H9 (cell line): ENCODE measurements around the gene PAFAH1B1. TPM values are rescaled to one million over a fixed set of nuclear protein-coding genes. Genes with fewer than 3 reads are reported as not detected.

Source experiments
- DNase-seq: peaks from one replicate; pipeline ENCODE4 v3.0.0-alpha.2; 2017
- H2AFZ ChIP-seq: one replicate; pipeline ENCODE4 v1.6.1; 2013; ENCODE audit warnings: mild to moderate bottlenecking, low read length, control low read depth, moderate library complexity
- H2AK5ac ChIP-seq: 2 replicates; pipeline ENCODE4 v1.6.1; 2013; ENCODE audit warnings: low read length, control low read depth, mixed read lengths; ENCODE audit not compliant: insufficient read length
- H2BK120ac ChIP-seq: one replicate; pipeline ENCODE4 v1.6.1; 2013; ENCODE audit warnings: low read depth, mild to moderate bottlenecking, low read length, control low read depth, inconsistent platforms; ENCODE audit not compliant: poor library complexity, severe bottlenecking
- H2BK12ac ChIP-seq: 2 replicates; pipeline ENCODE4 v1.6.1; 2013; ENCODE audit warnings: low read length, control low read depth, mixed read lengths, low read depth; ENCODE audit not compliant: insufficient read length
- H2BK15ac ChIP-seq: 2 replicates; pipeline ENCODE4 v1.6.1; 2013; ENCODE audit warnings: low read depth, low read length, control low read depth
- H2BK20ac ChIP-seq: one replicate; pipeline ENCODE4 v1.6.1; 2013; ENCODE audit warnings: low read depth, mild to moderate bottlenecking, low read length, control low read depth, inconsistent platforms; ENCODE audit not compliant: poor library complexity, severe bottlenecking
- H2BK5ac ChIP-seq: 2 replicates; pipeline ENCODE4 v1.6.1; 2013; ENCODE audit warnings: low read length, control low read depth, mixed read lengths; ENCODE audit not compliant: insufficient read length
- H3K14ac ChIP-seq: 2 replicates; pipeline ENCODE4 v1.6.1; 2013; ENCODE audit warnings: low read length, control low read depth; ENCODE audit not compliant: insufficient read depth
- H3K18ac ChIP-seq: 2 replicates; pipeline ENCODE4 v1.6.1; 2013; ENCODE audit warnings: low read depth, mild to moderate bottlenecking, mixed read lengths, low read length, control low read depth; ENCODE audit not compliant: insufficient read length
- H3K23ac ChIP-seq: 2 replicates; pipeline ENCODE4 v1.6.1; 2013; ENCODE audit warnings: low read length, control low read depth, mixed read lengths, low read depth; ENCODE audit not compliant: insufficient read length
- H3K23me2 ChIP-seq: 2 replicates; pipeline ENCODE4 v1.6.1; 2013; ENCODE audit warnings: low read depth, mild to moderate bottlenecking, mixed read lengths, low read length, control low read depth; ENCODE audit not compliant: insufficient read length, poor library complexity, severe bottlenecking
- H3K27ac ChIP-seq: 2 replicates; pipeline ENCODE4 v1.5.1; 2013; ENCODE audit warnings: low read length, control low read depth, mixed read lengths, low read depth; ENCODE audit not compliant: insufficient read length
- H3K27me3 ChIP-seq: 2 replicates; pipeline ENCODE4 v1.6.1; 2013; ENCODE audit warnings: low read length, control low read depth, inconsistent platforms; ENCODE audit not compliant: insufficient read depth
- H3K4ac ChIP-seq: 2 replicates; pipeline ENCODE4 v1.6.1; 2013; ENCODE audit warnings: low read depth, mild to moderate bottlenecking, control low read depth, inconsistent platforms, low read length, moderate library complexity
- H3K4me1 ChIP-seq: 2 replicates; pipeline ENCODE4 v1.6.1; 2013; ENCODE audit warnings: low read length, control low read depth, inconsistent platforms; ENCODE audit not compliant: insufficient read depth
- H3K4me2 ChIP-seq: 2 replicates; pipeline ENCODE4 v1.6.1; 2013; ENCODE audit warnings: low read length, control low read depth, mixed read lengths; ENCODE audit not compliant: insufficient read length, insufficient read depth
- H3K56ac ChIP-seq: 2 replicates; pipeline ENCODE4 v1.6.1; 2013; ENCODE audit warnings: low read depth, mild to moderate bottlenecking, mixed read lengths, low read length, control low read depth; ENCODE audit not compliant: insufficient read length
- H3K79me1 ChIP-seq: 2 replicates; pipeline ENCODE4 v1.6.1; 2013; ENCODE audit warnings: low read depth, mild to moderate bottlenecking, moderate library complexity, low read length, control low read depth, inconsistent platforms; ENCODE audit not compliant: insufficient read depth, poor library complexity, severe bottlenecking
- H3K79me2 ChIP-seq: 2 replicates; pipeline ENCODE4 v1.6.1; 2013; ENCODE audit warnings: low read length, control low read depth, inconsistent platforms; ENCODE audit not compliant: insufficient read depth
- H3K9ac ChIP-seq: 2 replicates; pipeline ENCODE4 v1.6.1; 2013; ENCODE audit warnings: low read length, control low read depth, mixed read lengths; ENCODE audit not compliant: insufficient read length; ENCODE audit errors: extremely low read depth
- H3K9me3 ChIP-seq: one replicate; pipeline ENCODE4 v1.6.1; 2013; ENCODE audit warnings: low read depth, low read length, inconsistent platforms; ENCODE audit not compliant: control insufficient read depth
- H3T11ph ChIP-seq: one replicate; pipeline ENCODE4 v1.6.1; 2013; ENCODE audit warnings: mild to moderate bottlenecking, low read length, control low read depth, inconsistent platforms
- H4K20me1 ChIP-seq: one replicate; pipeline ENCODE4 v1.6.1; 2013; ENCODE audit not compliant: control insufficient read depth, insufficient read length, insufficient read depth
- H4K5ac ChIP-seq: 2 replicates; pipeline ENCODE4 v1.6.1; 2013; ENCODE audit warnings: low read depth, mild to moderate bottlenecking, mixed read lengths, low read length, control low read depth; ENCODE audit not compliant: insufficient read length
- H4K8ac ChIP-seq: replicated peaks from 2 replicates; pipeline ENCODE4 v1.6.1; 2013; ENCODE audit warnings: low read length, control low read depth, mixed read lengths, low read depth; ENCODE audit not compliant: insufficient read length
- H4K91ac ChIP-seq: 2 replicates; pipeline ENCODE4 v1.6.1; 2013; ENCODE audit warnings: low read depth, mild to moderate bottlenecking, moderate library complexity, mixed read lengths, low read length, control low read depth; ENCODE audit not compliant: insufficient read length
- H3K27ac Mint-ChIP-seq, 3 experiments: 2 replicates in 2 of 3; 3 replicates in 1 of 3; pipeline ENCODE4 v1.8.0; 2020 to 2021; ENCODE audit warnings: mixed read lengths in 3 of 3, mild to moderate bottlenecking in 1 of 3, moderate library complexity in 1 of 3
- H3K27me3 Mint-ChIP-seq: 2 replicates; pipeline ENCODE4 v1.8.0; 2021; ENCODE audit warnings: low read depth, mild to moderate bottlenecking, moderate library complexity, mixed read lengths
- H3K36me3 Mint-ChIP-seq, 3 experiments: 2 replicates in 2 of 3; 3 replicates in 1 of 3; pipeline ENCODE4 v1.8.0; 2020 to 2021; ENCODE audit warnings: low read depth in 3 of 3, mixed read lengths in 3 of 3; ENCODE audit not compliant: insufficient read depth in 1 of 3
- H3K4me1 Mint-ChIP-seq, 2 experiments: 2 replicates each; pipeline ENCODE4 v1.8.0; 2020; ENCODE audit warnings: mixed read lengths in 2 of 2
- H3K4me3 Mint-ChIP-seq, 2 experiments: 2 replicates in 1 of 2; 3 replicates in 1 of 2; pipeline ENCODE4 v1.8.0; 2020 to 2021; ENCODE audit warnings: mild to moderate bottlenecking in 2 of 2, mixed read lengths in 2 of 2, moderate library complexity in 1 of 2
- H3K9me3 Mint-ChIP-seq, 2 experiments: 2 replicates in 1 of 2; 3 replicates in 1 of 2; pipeline ENCODE4 v1.8.0; 2020; ENCODE audit warnings: mild to moderate bottlenecking in 2 of 2, mixed read lengths in 2 of 2, moderate library complexity in 1 of 2
- WGBS: extraction: QIAGEN DNeasy Blood & Tissue Kit; methylation state at CpG from one replicate; pipeline ENCODE4 v1.1.7; 2013; ENCODE audit warnings: missing lambda C conversion rate, low lambda C conversion rate, mixed read lengths; ENCODE audit not compliant: insufficient read length; ENCODE audit errors: extremely low coverage; 5-methylcytosine and 5-hydroxymethylcytosine counted together
- total RNA-seq: library from RNA; stranded (reverse); gene quantifications from 2 replicates; pipeline ENCODE4 v1.2.1, GENCODE V29; 2021
- TF ChIP-seq, protein P1 (sequence below): fragments of 200-600 bp; sonication (generic); conservative IDR thresholded peaks from 3 replicates; pipeline ENCODE4 v1.8.0; 2021; ENCODE audit warnings: antibody characterized with exemption, mild to moderate bottlenecking

The PAFAH1B1 gene
- total RNA-seq, 1 experiment from 2014 or later, result 134 TPM

GRCh38 chr17:2718150-2718938 is 124.9 kb downstream of the PAFAH1B1 start:
- H2AK5ac ChIP-seq, result no peak overlapping the region
- Mint-ChIP-seq H3K36me3 (no peaks in the 10 kb centered on the region), H3K27me3 (no peaks in the 10 kb centered on the region; the same call in 1 of the 2 replicates), H3K9me3 (no peaks in the 10 kb centered on the region), H3K27ac (no peak overlapping the region), H3K4me1 (peaks cover 13 to 53% of the 10 kb centered on the region in 2 experiments), H3K4me3 (no peak overlapping the region)
- no peak overlapping the region for H3T11ph ChIP-seq
- H3K27ac ChIP-seq, result no peak overlapping the region
- H4K91ac ChIP-seq, result no peak overlapping the region
- no peak overlapping the region for H2AFZ ChIP-seq
- no peak overlapping the region for H2BK15ac ChIP-seq
- no peaks in the 10 kb centered on the region for H3K79me1 ChIP-seq
- no peak overlapping the region for H2BK12ac ChIP-seq
- TF ChIP-seq, protein P1, sequence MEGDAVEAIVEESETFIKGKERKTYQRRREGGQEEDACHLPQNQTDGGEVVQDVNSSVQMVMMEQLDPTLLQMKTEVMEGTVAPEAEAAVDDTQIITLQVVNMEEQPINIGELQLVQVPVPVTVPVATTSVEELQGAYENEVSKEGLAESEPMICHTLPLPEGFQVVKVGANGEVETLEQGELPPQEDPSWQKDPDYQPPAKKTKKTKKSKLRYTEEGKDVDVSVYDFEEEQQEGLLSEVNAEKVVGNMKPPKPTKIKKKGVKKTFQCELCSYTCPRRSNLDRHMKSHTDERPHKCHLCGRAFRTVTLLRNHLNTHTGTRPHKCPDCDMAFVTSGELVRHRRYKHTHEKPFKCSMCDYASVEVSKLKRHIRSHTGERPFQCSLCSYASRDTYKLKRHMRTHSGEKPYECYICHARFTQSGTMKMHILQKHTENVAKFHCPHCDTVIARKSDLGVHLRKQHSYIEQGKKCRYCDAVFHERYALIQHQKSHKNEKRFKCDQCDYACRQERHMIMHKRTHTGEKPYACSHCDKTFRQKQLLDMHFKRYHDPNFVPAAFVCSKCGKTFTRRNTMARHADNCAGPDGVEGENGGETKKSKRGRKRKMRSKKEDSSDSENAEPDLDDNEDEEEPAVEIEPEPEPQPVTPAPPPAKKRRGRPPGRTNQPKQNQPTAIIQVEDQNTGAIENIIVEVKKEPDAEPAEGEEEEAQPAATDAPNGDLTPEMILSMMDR, result no peak
- no CpG with 5 or more reads among the region's 13 CpGs for WGBS
- H4K20me1 ChIP-seq, result no peaks in the 10 kb centered on the region
- H3K23me2 ChIP-seq, result no peaks in the 10 kb centered on the region
- DNase-seq, result no peak
- no peak overlapping the region for H3K4me2 ChIP-seq
- H2BK20ac ChIP-seq, result no peak overlapping the region
- H4K8ac ChIP-seq, result no peak overlapping the region
- no peak overlapping the region for H4K5ac ChIP-seq
- no peak overlapping the region for H3K18ac ChIP-seq
- no peak overlapping the region for H2BK5ac ChIP-seq
- no peak overlapping the region for H3K9ac ChIP-seq
- no peak overlapping the region for H2BK120ac ChIP-seq
- H3K9me3 ChIP-seq, result no peaks in the 10 kb centered on the region
- H3K4me1 ChIP-seq, result peaks cover 6% of the 10 kb centered on the region; the same call in 1 of the 2 replicates
- no peak overlapping the region for H3K14ac ChIP-seq
- H3K56ac ChIP-seq, result no peak overlapping the region
- no peak overlapping the region for H3K4ac ChIP-seq
- H3K27me3 ChIP-seq, result no peaks in the 10 kb centered on the region
- H3K79me2 ChIP-seq, result no peaks in the 10 kb centered on the region
- H3K23ac ChIP-seq, result no peak overlapping the region
